ENCODE data around the gene SRD5A2.

DNA sequence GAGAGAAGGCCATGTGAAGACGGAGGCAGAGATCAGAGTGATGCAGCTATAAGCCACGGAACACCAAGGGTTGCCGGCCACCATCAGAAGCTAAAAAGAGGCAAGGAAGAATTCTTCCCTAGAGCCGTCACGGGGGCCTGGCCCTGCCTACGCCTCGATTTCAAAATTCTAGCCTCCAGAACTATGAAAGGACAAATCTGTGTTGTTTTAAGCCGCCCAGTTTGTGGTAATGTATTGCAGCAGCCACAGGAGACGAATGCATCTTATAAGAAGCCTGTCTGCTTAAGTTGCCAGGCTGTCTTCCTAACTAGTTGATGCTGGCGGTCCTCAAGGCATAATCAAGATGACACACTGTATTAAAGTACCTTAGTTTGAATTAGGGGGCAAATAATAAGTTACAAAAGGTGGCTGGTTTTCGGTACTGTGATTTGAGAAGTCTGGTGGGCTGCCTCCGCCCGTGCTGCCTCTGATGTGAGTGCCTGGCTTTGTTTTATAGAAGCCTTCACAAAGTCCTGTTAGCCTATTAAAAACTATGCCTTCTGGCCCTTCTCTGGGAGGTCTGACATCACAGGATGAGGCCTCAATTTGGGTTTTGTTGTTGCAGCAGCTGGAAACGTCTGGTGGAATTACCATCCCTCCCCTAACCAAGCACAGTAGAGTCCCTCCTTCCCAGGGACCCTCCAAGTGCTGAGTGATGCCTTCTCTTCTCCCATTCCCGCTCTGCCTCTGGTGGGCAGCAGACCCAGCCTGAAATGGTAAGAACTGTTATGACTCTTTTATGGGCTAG, 53.6 kb downstream of the SRD5A2 start:
- TF ChIP-seq, protein P1, sequence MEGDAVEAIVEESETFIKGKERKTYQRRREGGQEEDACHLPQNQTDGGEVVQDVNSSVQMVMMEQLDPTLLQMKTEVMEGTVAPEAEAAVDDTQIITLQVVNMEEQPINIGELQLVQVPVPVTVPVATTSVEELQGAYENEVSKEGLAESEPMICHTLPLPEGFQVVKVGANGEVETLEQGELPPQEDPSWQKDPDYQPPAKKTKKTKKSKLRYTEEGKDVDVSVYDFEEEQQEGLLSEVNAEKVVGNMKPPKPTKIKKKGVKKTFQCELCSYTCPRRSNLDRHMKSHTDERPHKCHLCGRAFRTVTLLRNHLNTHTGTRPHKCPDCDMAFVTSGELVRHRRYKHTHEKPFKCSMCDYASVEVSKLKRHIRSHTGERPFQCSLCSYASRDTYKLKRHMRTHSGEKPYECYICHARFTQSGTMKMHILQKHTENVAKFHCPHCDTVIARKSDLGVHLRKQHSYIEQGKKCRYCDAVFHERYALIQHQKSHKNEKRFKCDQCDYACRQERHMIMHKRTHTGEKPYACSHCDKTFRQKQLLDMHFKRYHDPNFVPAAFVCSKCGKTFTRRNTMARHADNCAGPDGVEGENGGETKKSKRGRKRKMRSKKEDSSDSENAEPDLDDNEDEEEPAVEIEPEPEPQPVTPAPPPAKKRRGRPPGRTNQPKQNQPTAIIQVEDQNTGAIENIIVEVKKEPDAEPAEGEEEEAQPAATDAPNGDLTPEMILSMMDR (IDR thresholded peaks at IDR 0.05) = no peak
- no peak for TF ChIP-seq EZH2 (IDR thresholded peaks at IDR 0.05)

Data from neural progenitor cell (in vitro differentiated cells).